Neural cell (in vitro differentiated cells): Measurements from ENCODE around the gene ZNF283. TPM values are rescaled to one million over a fixed set of nuclear protein-coding genes. Genes with fewer than 3 reads are reported as not detected.

Source experiments
- H2AFZ ChIP-seq: fragments of 200-600, 300-800 bp; sonication (generic), shearing (Covaris generic); 2 replicates; pipeline ENCODE4 v1.6.0; 2014; ENCODE audit warnings: low read depth, mild to moderate bottlenecking, antibody characterized with exemption, low read length, moderate library complexity
- H3F3A ChIP-seq: fragments of 200-600 bp; shearing (Covaris generic); 2 replicates; pipeline ENCODE4 v1.6.1; 2016; ENCODE audit warnings: mild to moderate bottlenecking, moderate library complexity, mixed read lengths, antibody characterized with exemption, low read length; ENCODE audit not compliant: insufficient read depth, poor library complexity, severe bottlenecking
- H3K27ac ChIP-seq: fragments of 200-600, 300-800 bp; sonication (generic), shearing (Covaris generic); 2 replicates; pipeline ENCODE4 v1.5.1; 2014; ENCODE audit warnings: mild to moderate bottlenecking, low read length, moderate library complexity
- H3K27me3 ChIP-seq: fragments of 300-800, 200-600 bp; sonication (generic), shearing (Covaris generic); 2 replicates; pipeline ENCODE4 v1.6.0; 2014; ENCODE audit warnings: mild to moderate bottlenecking, low read depth, low read length, moderate library complexity; ENCODE audit not compliant: insufficient read depth
- H3K36me3 ChIP-seq: fragments of 300-800, 200-600 bp; sonication (generic), shearing (Covaris generic); 2 replicates; pipeline ENCODE4 v1.5.1; 2014; ENCODE audit warnings: mild to moderate bottlenecking, antibody characterized with exemption, low read length, moderate library complexity; ENCODE audit not compliant: insufficient read depth
- H3K4me2 ChIP-seq: fragments of 300-800, 200-600 bp; sonication (generic), shearing (Covaris generic); 2 replicates; pipeline ENCODE4 v1.6.0; 2014; ENCODE audit warnings: mild to moderate bottlenecking, low read length
- H3K4me3 ChIP-seq: fragments of 300-800, 200-600 bp; sonication (generic), shearing (Covaris generic); 2 replicates; pipeline ENCODE4 v1.5.1; 2014; ENCODE audit warnings: mild to moderate bottlenecking, low read length, moderate library complexity
- H3K79me2 ChIP-seq: fragments of 200-600 bp; shearing (Covaris generic); replicated peaks from 2 replicates; pipeline ENCODE4 v1.6.0; 2014; ENCODE audit warnings: mild to moderate bottlenecking, low read length, moderate library complexity; ENCODE audit not compliant: insufficient read depth
- H3K9ac ChIP-seq: fragments of 300-800, 200-600 bp; sonication (generic), shearing (Covaris generic); 2 replicates; pipeline ENCODE4 v1.6.1; 2016; ENCODE audit warnings: mild to moderate bottlenecking, low read length, mixed read lengths
- H3K9me2 ChIP-seq: fragments of 200-600 bp; shearing (Covaris generic); 2 replicates; pipeline ENCODE4 v1.6.1; 2016; ENCODE audit warnings: mild to moderate bottlenecking, low read length, mixed read lengths; ENCODE audit not compliant: insufficient read depth
- H3K9me3 ChIP-seq: fragments of 200-600, 300-800 bp; sonication (generic), shearing (Covaris generic); 2 replicates; pipeline ENCODE4 v1.6.1; 2016; ENCODE audit warnings: mild to moderate bottlenecking, mixed run types, low read length, moderate library complexity, mixed read lengths
- H4K20me1 ChIP-seq: fragments of 200-600 bp; shearing (Covaris generic); 2 replicates; pipeline ENCODE4 v1.6.1; 2016; ENCODE audit warnings: mild to moderate bottlenecking, mixed run types; ENCODE audit not compliant: insufficient read depth
- CTCF ChIP-seq: fragments of 450-650 bp; IDR thresholded peaks from 2 replicates; pipeline ENCODE4 v1.5.1; 2014; ENCODE audit warnings: antibody characterized with exemption, mild to moderate bottlenecking, moderate library complexity; ENCODE audit not compliant: poor library complexity, severe bottlenecking
- EP300 ChIP-seq: fragments of 450-650 bp; conservative IDR thresholded peaks from 2 replicates; pipeline ENCODE4 v1.6.1; 2014; ENCODE audit warnings: antibody characterized with exemption, mild to moderate bottlenecking, moderate library complexity; ENCODE audit not compliant: poor library complexity, severe bottlenecking
- EZH2 ChIP-seq: fragments of 200-600, 300-800 bp; shearing (Covaris generic), sonication (generic); IDR thresholded peaks from 2 replicates; pipeline ENCODE4 v1.6.1; 2014; ENCODE audit warnings: antibody characterized with exemption, low read length, borderline replicate concordance, mild to moderate bottlenecking; ENCODE audit not compliant: insufficient read depth, poor library complexity, severe bottlenecking
- MXI1 ChIP-seq: fragments of 450-650 bp; conservative IDR thresholded peaks from 2 replicates; pipeline ENCODE4 v1.6.1; 2014; ENCODE audit warnings: antibody characterized with exemption, mild to moderate bottlenecking; ENCODE audit not compliant: poor library complexity, severe bottlenecking
- POLR2AphosphoS5 ChIP-seq: IDR thresholded peaks from 2 replicates; pipeline ENCODE4 v1.6.1; 2012
- RAD21 ChIP-seq: fragments of 450-650 bp; conservative IDR thresholded peaks from 2 replicates; pipeline ENCODE4 v1.6.1; 2014; ENCODE audit warnings: antibody characterized with exemption, mild to moderate bottlenecking, moderate library complexity
- REST ChIP-seq: IDR thresholded peaks from 2 replicates; pipeline ENCODE4 v1.6.1; 2012; ENCODE audit warnings: borderline replicate concordance
- SMC3 ChIP-seq: fragments of 450-650 bp; conservative IDR thresholded peaks from 2 replicates; pipeline ENCODE4 v1.6.1; 2014; ENCODE audit warnings: antibody characterized with exemption, mild to moderate bottlenecking, moderate library complexity; ENCODE audit not compliant: poor library complexity
- TAF1 ChIP-seq: IDR thresholded peaks from 2 replicates; pipeline ENCODE4 v1.6.1; 2012; ENCODE audit warnings: low read depth
- polyA plus RNA-seq: library from polyadenylated mRNA; depleted of rRNA; stranded (reverse); fragments of >200 nt; gene quantifications from 2 replicates; pipeline ENCODE4 v1.2.3, GENCODE V29; 2014

The ZNF283 gene
- polyA plus RNA-seq, 1 donor from 2014 or later: 14.9 TPM

- Histone ChIP-seq H3F3A (no peaks in the 10 kb centered on the region), H3K4me2 (no peak within 1 kb of the TSS), H3K9ac (no peak within 1 kb of the TSS), H3K27ac (no peak within 1 kb of the TSS), H3K27me3 (no peaks in the 10 kb centered on the region), H3K36me3 (no peaks in the 10 kb centered on the region), H3K4me3 (no peak within 1 kb of the TSS), H2AFZ (no peak within 1 kb of the TSS), H4K20me1 (no peaks in the 10 kb centered on the region), H3K9me3 (no peaks in the 10 kb centered on the region), H3K79me2 (no peaks in the 10 kb centered on the region), H3K9me2 (no peaks in the 10 kb centered on the region)
- TF ChIP-seq EZH2 (no peak), REST (no peak), MXI1 (no peak), TAF1 (no peak), RAD21 (no peak), EP300 (no peak), POLR2AphosphoS5 (no peak), SMC3 (no peak), CTCF (no peak)
Measured at GRCh38 chr19:43780706-43781525, 46.2 kb upstream of the ZNF283 start, which contains the start of gene KCNN4. Gene KCNN4, minus strand, starts transcription at chr19:43780973. Its CDS starts 112 bp downstream, at chr19:43780861.

- no peaks in the 10 kb centered on the region for H3K27me3 ChIP-seq
- H3K9me2 ChIP-seq: no peaks in the 10 kb centered on the region
- no peak for TF ChIP-seq MXI1
- TF ChIP-seq CTCF: no peak
- no peak for TF ChIP-seq EP300
- no peak for TF ChIP-seq POLR2AphosphoS5
- no peak for TF ChIP-seq REST
- TF ChIP-seq RAD21: no peak
- TF ChIP-seq SMC3: no peak
- H3K4me2 ChIP-seq: no peak overlapping the region
- H3K4me3 ChIP-seq: no peak overlapping the region
- no peak overlapping the region for H2AFZ ChIP-seq
- no peaks in the 10 kb centered on the region for H3K36me3 ChIP-seq
- H3K79me2 ChIP-seq: no peaks in the 10 kb centered on the region
- H3K9me3 ChIP-seq: no peaks in the 10 kb centered on the region
- H3K9ac ChIP-seq: no peak overlapping the region
- no peak overlapping the region for H3K27ac ChIP-seq
- H4K20me1 ChIP-seq: no peaks in the 10 kb centered on the region
- no peaks in the 10 kb centered on the region for H3F3A ChIP-seq
Measured at GRCh38 chr19:43781630-43782310, 45.4 kb upstream of the ZNF283 start.
